ENCODE data around the gene MS4A1.

- TF ChIP-seq NR1H2 (CRISPR knock-in tag; IDR thresholded peaks at IDR 0.05) (no peak), ATF2 (CRISPR knock-in tag; IDR thresholded peaks at IDR 0.05; ENCODE audit: borderline replicate concordance, low read depth) (no peak), CTCF (IDR thresholded peaks at IDR 0.05) (no peak), ERG (CRISPR knock-in tag; IDR thresholded peaks at IDR 0.05) (no peak), NR3C1 (CRISPR knock-in tag; conservative IDR thresholded peaks at IDR 0.05; ENCODE audit: low read depth) (no peak)
Observed at GRCh38 chr11:60428517-60428916, 27.1 kb upstream of the MS4A1 start.
